Measurements from ENCODE around the gene BSN.

DNA sequence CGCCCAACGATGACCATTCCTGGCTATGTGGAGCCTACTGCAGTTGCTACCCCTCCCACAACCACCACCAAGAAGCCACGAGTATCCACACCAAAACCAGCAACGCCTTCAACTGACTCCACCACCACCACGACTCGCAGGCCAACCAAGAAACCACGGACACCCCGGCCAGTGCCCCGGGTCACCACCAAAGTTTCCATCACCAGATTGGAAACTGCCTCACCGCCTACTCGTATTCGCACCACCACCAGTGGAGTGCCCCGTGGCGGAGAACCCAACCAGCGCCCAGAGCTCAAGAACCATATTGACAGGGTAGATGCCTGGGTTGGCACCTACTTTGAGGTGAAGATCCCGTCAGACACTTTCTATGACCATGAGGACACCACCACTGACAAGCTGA lies 22.6 kb upstream of the BSN start:
- TF ChIP-seq, protein P1, sequence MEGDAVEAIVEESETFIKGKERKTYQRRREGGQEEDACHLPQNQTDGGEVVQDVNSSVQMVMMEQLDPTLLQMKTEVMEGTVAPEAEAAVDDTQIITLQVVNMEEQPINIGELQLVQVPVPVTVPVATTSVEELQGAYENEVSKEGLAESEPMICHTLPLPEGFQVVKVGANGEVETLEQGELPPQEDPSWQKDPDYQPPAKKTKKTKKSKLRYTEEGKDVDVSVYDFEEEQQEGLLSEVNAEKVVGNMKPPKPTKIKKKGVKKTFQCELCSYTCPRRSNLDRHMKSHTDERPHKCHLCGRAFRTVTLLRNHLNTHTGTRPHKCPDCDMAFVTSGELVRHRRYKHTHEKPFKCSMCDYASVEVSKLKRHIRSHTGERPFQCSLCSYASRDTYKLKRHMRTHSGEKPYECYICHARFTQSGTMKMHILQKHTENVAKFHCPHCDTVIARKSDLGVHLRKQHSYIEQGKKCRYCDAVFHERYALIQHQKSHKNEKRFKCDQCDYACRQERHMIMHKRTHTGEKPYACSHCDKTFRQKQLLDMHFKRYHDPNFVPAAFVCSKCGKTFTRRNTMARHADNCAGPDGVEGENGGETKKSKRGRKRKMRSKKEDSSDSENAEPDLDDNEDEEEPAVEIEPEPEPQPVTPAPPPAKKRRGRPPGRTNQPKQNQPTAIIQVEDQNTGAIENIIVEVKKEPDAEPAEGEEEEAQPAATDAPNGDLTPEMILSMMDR (conservative IDR thresholded peaks at IDR 0.05): no peak
- no peak for TF ChIP-seq EZH2 (IDR thresholded peaks at IDR 0.05; ENCODE audit: low read depth)
